GM19372 (cell line): Measurements from ENCODE around the gene NIPSNAP3A.

Experiments
- ATAC-seq: cut with Tn5 transposase; IDR thresholded peaks from one replicate; pipeline ENCODE4 v1.9.1; 2021; ENCODE audit warnings: mild to moderate bottlenecking, low read depth, moderate library complexity; ENCODE audit not compliant: unreplicated experiment

Gene NIPSNAP3A

GRCh38 chr9:104802906-104803305, 55.4 kb downstream of the NIPSNAP3A start:
- no peak for ATAC-seq

GRCh38 chr9:104805441-104805840, 58.0 kb downstream of the NIPSNAP3A start:
- ATAC-seq = no peak

- ATAC-seq = no peak
Measured at GRCh38 chr9:104808035-104808614, 60.6 kb downstream of the NIPSNAP3A start.
